NCI-H748 (cell line): ENCODE results near the gene VCPKMT.
"Not testable (repeated sequence)": the region's sequence is repeated elsewhere in the genome, so short reads cannot be mapped to it uniquely, and the experiment has no call there.

Experiments
- DNase-seq: peaks from one replicate; lab custom pipeline; 2025; ENCODE audit not compliant: unreplicated experiment; lab: John Stamatoyannopoulos, UW

The VCPKMT gene

GRCh38 chr14:50092006-50092555 is 24.3 kb downstream of the VCPKMT start:
- DNase-seq, result no peak

- DNase-seq, result no peak
These were observed 25.0 kb downstream of the VCPKMT start for GRCh38 chr14:50091240-50091913.

GRCh38 chr14:50089208-50089607 is 27.2 kb downstream of the VCPKMT start:
- DNase-seq, result no peak

- no peak for DNase-seq
These were observed 27.6 kb downstream of the VCPKMT start for GRCh38 chr14:50088731-50089130.

GRCh38 chr14:50088117-50088515 is 28.3 kb downstream of the VCPKMT start:
- no peak for DNase-seq

GRCh38 chr14:50087341-50088116 is 28.8 kb downstream of the VCPKMT start:
- DNase-seq, result no peak

- no peak for DNase-seq
These were observed 30.1 kb downstream of the VCPKMT start for GRCh38 chr14:50086321-50086711.

GRCh38 chr14:50085570-50086320 is 30.6 kb downstream of the VCPKMT start:
- no peak for DNase-seq

GRCh38 chr14:50084666-50085065 is 31.7 kb downstream of the VCPKMT start:
- no peak for DNase-seq

- DNase-seq, result no peak
These were observed 32.7 kb downstream of the VCPKMT start for GRCh38 chr14:50083467-50084337.

GRCh38 chr14:50082784-50083466 is 33.4 kb downstream of the VCPKMT start:
- DNase-seq, result no peak

- DNase-seq, result no peak
These were observed 34.0 kb downstream of the VCPKMT start for GRCh38 chr14:50082308-50082742.

GRCh38 chr14:50079103-50079502 is 37.3 kb downstream of the VCPKMT start:
- not testable (repeated sequence) for DNase-seq

GRCh38 chr14:50073663-50074062 is 42.7 kb downstream of the VCPKMT start:
- DNase-seq, result not testable (repeated sequence)

- DNase-seq, result no peak
These were observed 44.0 kb downstream of the VCPKMT start for GRCh38 chr14:50072395-50072794.

- no peak for DNase-seq
These were observed 45.4 kb downstream of the VCPKMT start for GRCh38 chr14:50070840-50071548.

GRCh38 chr14:50070230-50070629 is 46.1 kb downstream of the VCPKMT start:
- no peak for DNase-seq

GRCh38 chr14:50069325-50069724 is 47.0 kb downstream of the VCPKMT start:
- no peak for DNase-seq

GRCh38 chr14:50068496-50068895 is 47.9 kb downstream of the VCPKMT start:
- DNase-seq, result no peak
